Neuronal stem cell (in vitro differentiated cells): ENCODE measurements around the gene RHBDL3.
A peak's percentile ranks its signal among the peaks of the same experiment; 100 is the strongest.

Source experiments
- DNase-seq: peaks from one replicate; pipeline ENCODE4 v3.0.0-alpha.2; 2013; ENCODE audit warnings: low spot score
- H2AFZ ChIP-seq: one replicate; pipeline ENCODE4 v1.6.1; 2013; ENCODE audit warnings: mild to moderate bottlenecking, low read length, inconsistent platforms
- H2AK5ac ChIP-seq: 2 replicates; pipeline ENCODE4 v1.6.1; 2013; ENCODE audit warnings: low read depth, mild to moderate bottlenecking, inconsistent platforms, low read length, moderate library complexity, mixed read lengths
- H2BK120ac ChIP-seq: 2 replicates; pipeline ENCODE4 v1.6.1; 2013; ENCODE audit warnings: low read depth, mild to moderate bottlenecking, inconsistent platforms, low read length, moderate library complexity, mixed read lengths
- H2BK12ac ChIP-seq: one replicate; pipeline ENCODE4 v1.6.1; 2013; ENCODE audit warnings: low read length, inconsistent platforms
- H2BK15ac ChIP-seq: 2 replicates; pipeline ENCODE4 v1.6.1; 2013; ENCODE audit warnings: mild to moderate bottlenecking, low read length, inconsistent platforms, mixed read lengths
- H2BK5ac ChIP-seq: one replicate; pipeline ENCODE4 v1.6.1; 2013; ENCODE audit warnings: inconsistent platforms, mild to moderate bottlenecking, low read length, moderate library complexity
- H3K14ac ChIP-seq: one replicate; pipeline ENCODE4 v1.6.1; 2013; ENCODE audit warnings: low read length, inconsistent platforms
- H3K18ac ChIP-seq: 2 replicates; pipeline ENCODE4 v1.6.1; 2013; ENCODE audit warnings: low read length, inconsistent platforms
- H3K23ac ChIP-seq: 2 replicates; pipeline ENCODE4 v1.6.1; 2013; ENCODE audit warnings: low read depth, mild to moderate bottlenecking, mixed read lengths, low read length, inconsistent platforms; ENCODE audit not compliant: poor library complexity
- H3K27ac ChIP-seq: replicated peaks from 3 replicates; pipeline ENCODE4 v1.5.1; 2013; ENCODE audit warnings: low read length, inconsistent platforms
- H3K27me3 ChIP-seq, 3 experiments: 2 replicates each; pipeline ENCODE4 v1.6.1; 2013; ENCODE audit warnings: low read length in 3 of 3, mild to moderate bottlenecking in 2 of 3, inconsistent platforms in 1 of 3, low read depth in 1 of 3, mixed read lengths in 1 of 3, moderate library complexity in 1 of 3; ENCODE audit not compliant: control insufficient read depth in 3 of 3, insufficient read depth in 3 of 3
- H3K36me3 ChIP-seq, 2 donors: replicated peaks in 1 of 2; 2 replicates each; pipeline ENCODE4 v1.6.1; 2013; ENCODE audit warnings: low read length in 2 of 2; ENCODE audit not compliant: control insufficient read depth in 2 of 2, insufficient read depth in 2 of 2
- H3K4ac ChIP-seq: 2 replicates; pipeline ENCODE4 v1.6.1; 2013; ENCODE audit warnings: inconsistent platforms, mild to moderate bottlenecking, low read length, moderate library complexity
- H3K4me1 ChIP-seq, 2 donors: 1 replicate in 1 of 2; 2 replicates in 1 of 2; pipeline ENCODE4 v1.6.1; 2013; ENCODE audit warnings: low read length in 2 of 2, low read depth in 1 of 2; ENCODE audit not compliant: control insufficient read depth in 2 of 2, insufficient read depth in 1 of 2
- H3K4me2 ChIP-seq: one replicate; pipeline ENCODE4 v1.6.1; 2013; ENCODE audit warnings: mild to moderate bottlenecking, low read length, inconsistent platforms; ENCODE audit not compliant: insufficient read depth, poor library complexity, severe bottlenecking
- H3K4me3 ChIP-seq, 2 donors: 2 replicates each; pipeline ENCODE4 v1.5.1; 2013; ENCODE audit warnings: low read length in 2 of 2, mild to moderate bottlenecking in 2 of 2, inconsistent platforms in 1 of 2, moderate library complexity in 1 of 2
- H3K79me1 ChIP-seq: one replicate; pipeline ENCODE4 v1.6.1; 2013; ENCODE audit warnings: low read depth, mild to moderate bottlenecking, inconsistent platforms, low read length, moderate library complexity
- H3K9ac ChIP-seq: one replicate; pipeline ENCODE4 v1.6.1; 2013; ENCODE audit warnings: mild to moderate bottlenecking, low read depth, low read length, inconsistent platforms; ENCODE audit not compliant: poor library complexity
- H3K9me3 ChIP-seq, 2 donors: replicated peaks in 1 of 2; 2 replicates each; pipeline versions ENCODE3 to v1.6.1; 2013; ENCODE audit warnings: low read length in 2 of 2, mild to moderate bottlenecking in 2 of 2, inconsistent platforms in 1 of 2, low read depth in 1 of 2, mixed read lengths in 1 of 2, moderate library complexity in 1 of 2; ENCODE audit not compliant: control insufficient read depth in 2 of 2, insufficient read depth in 1 of 2
- H4K8ac ChIP-seq: one replicate; pipeline ENCODE4 v1.6.1; 2013; ENCODE audit warnings: low read depth, mild to moderate bottlenecking, inconsistent platforms, low read length, moderate library complexity
- H4K91ac ChIP-seq: one replicate; pipeline ENCODE4 v1.6.1; 2013; ENCODE audit warnings: low read length, low read depth, mild to moderate bottlenecking, inconsistent platforms; ENCODE audit not compliant: poor library complexity
- WGBS, 2 donors: extraction: QIAGEN DNeasy Blood & Tissue Kit; methylation state at CpG; one replicate each; pipeline ENCODE4 v1.1.7; 2013; ENCODE audit warnings: missing lambda C conversion rate in 2 of 2, mixed read lengths in 1 of 2; ENCODE audit not compliant: insufficient read length in 2 of 2, insufficient replicate concordance in 1 of 2; ENCODE audit errors: extremely low coverage in 2 of 2; 5-methylcytosine and 5-hydroxymethylcytosine counted together

RHBDL3 gene

GRCh38 chr17:32335687-32336086, 70.1 kb downstream of the RHBDL3 start:
- no CpG with 5 or more reads among the region's 4 CpGs for WGBS, 2 donors

DNA sequence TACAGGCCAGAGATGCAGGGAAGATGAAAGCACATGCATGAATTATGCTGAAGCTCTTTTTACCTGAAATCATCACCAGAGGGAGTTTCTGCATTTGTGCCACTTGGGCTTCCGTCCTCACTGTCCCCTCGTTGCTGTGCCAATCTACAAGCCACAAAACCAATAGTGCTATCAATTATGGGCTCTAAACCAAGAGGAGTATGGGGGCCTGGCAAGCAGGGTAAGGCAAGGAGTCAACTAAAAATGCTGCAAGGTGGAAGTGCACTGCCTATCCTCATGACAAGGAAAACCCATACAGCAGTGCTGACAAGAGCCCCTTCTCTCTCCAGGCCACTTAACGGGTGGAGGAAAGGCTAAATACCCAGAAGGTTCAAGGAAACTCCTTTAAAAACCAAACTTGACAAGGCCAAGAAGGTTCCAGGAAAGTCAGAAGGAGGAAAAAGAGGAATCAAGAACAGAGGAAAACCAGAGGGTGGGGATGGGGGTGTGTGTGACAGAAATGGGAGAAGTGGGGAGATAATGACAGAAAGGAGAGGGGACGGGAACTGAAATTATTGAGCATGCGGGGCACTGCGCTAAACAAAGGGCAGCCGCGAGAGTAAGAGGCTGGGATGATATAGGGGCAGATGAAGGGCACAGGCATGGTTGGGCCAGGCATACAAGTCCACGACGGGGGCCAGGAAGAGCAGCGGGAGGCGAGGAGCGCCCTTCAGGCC, 75.7 kb downstream of the RHBDL3 start:
- Histone ChIP-seq H3K79me1 (no peaks in the 10 kb centered on the region), H3K4me3 (peak overlapping the region; percentile 76 to 93)

More at GRCh38 chr17:32335687-32336086, 70.1 kb downstream of the RHBDL3 start:
- Histone ChIP-seq H3K4me3 (no peak overlapping the region), H2BK120ac (no peak overlapping the region), H3K9me3 (peaks cover 0 to 2% of the 10 kb centered on the region in 2 donors), H3K36me3 (peaks cover 22 to 93% of the 10 kb centered on the region in 2 donors), H3K27ac (no peak overlapping the region), H3K27me3 (no peaks in the 10 kb centered on the region), H2BK15ac (no peak overlapping the region), H2AK5ac (no peak overlapping the region), H2AFZ (no peak overlapping the region), H3K4ac (no peak overlapping the region), H2BK12ac (no peak overlapping the region), H3K4me2 (no peak overlapping the region), H4K91ac (no peak overlapping the region), H3K9ac (no peak overlapping the region), H3K4me1 (no peaks in the 10 kb centered on the region), H3K79me1 (no peaks in the 10 kb centered on the region), H4K8ac (no peak overlapping the region), H2BK5ac (no peak overlapping the region), H3K14ac (no peak overlapping the region), H3K18ac (no peak overlapping the region), H3K23ac (no peak overlapping the region)
- DNase-seq = no peak

GRCh38 chr17:32341857-32342602, 76.4 kb downstream of the RHBDL3 start, which contains the start of gene C17orf75:
Gene C17orf75 (minus strand): TSS chr17:32342173. CDS start chr17:32342139, 34 bp downstream.
- DNase-seq = peak; percentile 66
- Histone ChIP-seq H3K4me1 (peaks cover 4 to 7% of the 10 kb centered on the region in 2 donors), H2BK5ac (no peak within 1 kb of the TSS), H2BK120ac (no peak within 1 kb of the TSS), H3K9me3 (no peaks in the 10 kb centered on the region), H3K79me1 (no peaks in the 10 kb centered on the region), H3K4me3 (peak within 1 kb of the TSS; percentile 76 to 93), H3K18ac (peak within 1 kb of the TSS; percentile 99), H2AK5ac (no peak within 1 kb of the TSS), H3K9ac (peak within 1 kb of the TSS; percentile 93), H3K4me2 (peak within 1 kb of the TSS; percentile 74), H4K8ac (peak within 1 kb of the TSS; percentile 96), H3K36me3 (peaks cover 12 to 33% of the 10 kb centered on the region in 2 donors), H3K27me3 (peaks cover 0 to 2% (median 0%) of the 10 kb centered on the region in 3 experiments), H4K91ac (no peak within 1 kb of the TSS), H3K4ac (no peak within 1 kb of the TSS), H3K23ac (peak within 1 kb of the TSS; percentile 98), H3K27ac (peak within 1 kb of the TSS; percentile 85), H3K14ac (peak within 1 kb of the TSS; percentile 84), H2AFZ (peak within 1 kb of the TSS; percentile 94), H2BK12ac (no peak within 1 kb of the TSS), H2BK15ac (no peak within 1 kb of the TSS)
- no CpG with 5 or more reads among the region's 47 CpGs for WGBS, 2 donors

More for the DNA sequence above, 75.7 kb downstream of the RHBDL3 start:
- H3K36me3 ChIP-seq = peaks cover 16 to 40% of the 10 kb centered on the region in 2 donors
- H3K27me3 ChIP-seq = peaks cover 0 to 2% (median 0%) of the 10 kb centered on the region in 3 experiments
- no peak overlapping the region for H2BK15ac ChIP-seq
- H4K8ac ChIP-seq = no peak overlapping the region
- H2AK5ac ChIP-seq = no peak overlapping the region
- no peak overlapping the region for H2BK120ac ChIP-seq
- H3K14ac ChIP-seq = peak overlapping the region; percentile 84
- peak overlapping the region; percentile 74 for H3K4me2 ChIP-seq
- H3K9ac ChIP-seq = peak overlapping the region; percentile 93
- peak overlapping the region; percentile 93 for H3K18ac ChIP-seq
- H3K27ac ChIP-seq = peak overlapping the region; percentile 16
- WGBS, 2 donors = no CpG with 5 or more reads among the region's 13 CpGs
- H3K4me1 ChIP-seq = peaks cover 4 to 7% of the 10 kb centered on the region in 2 donors
- no peak overlapping the region for H3K23ac ChIP-seq
- no peak overlapping the region for H4K91ac ChIP-seq
- H2BK5ac ChIP-seq = no peak overlapping the region
- no peaks in the 10 kb centered on the region for H3K9me3 ChIP-seq
- peak overlapping the region; percentile 94 for H2AFZ ChIP-seq
- DNase-seq = no peak
- H2BK12ac ChIP-seq = no peak overlapping the region
- H3K4ac ChIP-seq = no peak overlapping the region
